ENCODE data around the gene MRPS2. TPM values are rescaled to one million over a fixed set of nuclear protein-coding genes. Genes with fewer than 3 reads are reported as not detected.

MRPS2 gene
- total and polyA plus RNA-seq, 2 of the 4 experiments (the other 2 are of a cell fraction) = 53.1 to 104 TPM

GRCh38 chr9:135471791-135472640 lies 28.5 kb upstream of the MRPS2 start:
- no peaks in the 10 kb centered on the region for H3K36me3 ChIP-seq (ENCODE audit: control insufficient read depth, insufficient read depth, low read length)
- WGBS, 2 experiments (ENCODE audit: extremely low coverage in 2 of 2, insufficient read length in 1 of 2) = 45% methylated on average over 8 of the region's 23 CpGs; no CpG with 5 or more reads in 1 of the 2 experiments
- no peaks in the 10 kb centered on the region; the same call in 1 of the 2 replicates for H3K9me1 ChIP-seq (ENCODE audit: insufficient read depth, low read length)
- H2BK15ac ChIP-seq (ENCODE audit: low read depth, low read length) = no peak overlapping the region; the same call in 2 of the 3 replicates
- ChIA-PET POLR2A (ENCODE audit: unreplicated experiment) (no interaction called here), CTCF (no interaction called here)
- H2BK120ac ChIP-seq (ENCODE audit: low read depth, low read length) = no peak overlapping the region
- peak overlapping the region; percentile 40 for H2AFZ ChIP-seq (replicated peaks; ENCODE audit: low read length, poor library complexity)
- intact Hi-C loops (cut with micrococcal nuclease) (no loop called here), dilution Hi-C loops (cut with HindIII; ENCODE audit: low sequenced_read_pairs, unreplicated experiment) (no loop called here), in situ Hi-C loops (cut with MboI; ENCODE audit: low sequenced_read_pairs) (no loop called here)
- H4K91ac ChIP-seq (ENCODE audit: insufficient read depth, low read depth, low read length) = no peak overlapping the region
- no peak overlapping the region for H2BK20ac ChIP-seq (ENCODE audit: low read depth, low read length)
- H3K27ac ChIP-seq (ENCODE audit: insufficient read depth, low read length) = no peak overlapping the region
- H4K5ac ChIP-seq (ENCODE audit: low read depth, low read length) = no peak overlapping the region
- no peak overlapping the region for H3K9ac ChIP-seq (ENCODE audit: low read depth, low read length)
- DNase-seq (peak; percentile 15), ATAC-seq (ENCODE audit: low read depth) (no peak)
- H3K27me3 ChIP-seq (ENCODE audit: control insufficient read depth, insufficient read depth, low read length) = no peaks in the 10 kb centered on the region
- H3K4me1 ChIP-seq (ENCODE audit: control insufficient read depth, insufficient read depth, low read length) = peaks cover 4% of the 10 kb centered on the region; the same call in 1 of the 2 replicates
- H3K14ac ChIP-seq (replicated peaks; ENCODE audit: low read depth, low read length) = no peak overlapping the region; the same call in 1 of the 2 replicates
- H4K20me1 ChIP-seq (ENCODE audit: insufficient read depth, low read length) = no peaks in the 10 kb centered on the region
- no peak overlapping the region for H3K4ac ChIP-seq (ENCODE audit: low read depth, low read length)
- H2AK5ac ChIP-seq (ENCODE audit: low read depth, low read length) = no peak overlapping the region
- H3K79me1 ChIP-seq (ENCODE audit: low read depth in 1 of 2, low read length in 2 of 2) = no peaks in the 10 kb centered on the region
- H3K56ac ChIP-seq (ENCODE audit: extremely low read depth, insufficient read depth, low read length) = no peak overlapping the region
- no peak overlapping the region for H3K4me3 ChIP-seq (ENCODE audit: insufficient read depth, low read depth, low read length)
- no TSS peak for BruUV-seq (replicated peaks)
- H2AK9ac ChIP-seq (replicated peaks; ENCODE audit: low read depth, low read length, poor library complexity) = peak overlapping the region; percentile 12
- H3K18ac ChIP-seq (ENCODE audit: low read depth, low read length) = no peak overlapping the region
- no peak overlapping the region for H4K8ac ChIP-seq (ENCODE audit: low read depth in 2 of 2, low read length in 2 of 2)
- no peak overlapping the region for H3K23ac ChIP-seq (ENCODE audit: low read depth, low read length)
- no peak overlapping the region for H3K4me2 ChIP-seq (ENCODE audit: low read depth, low read length)
- H2BK5ac ChIP-seq (ENCODE audit: low read depth, low read length, poor library complexity, severe bottlenecking) = no peak overlapping the region
- TF ChIP-seq SMC3 (IDR thresholded peaks at IDR 0.05; ENCODE audit: low read depth, low read length) = no peak
- no peak for TF ChIP-seq RAD21 (IDR thresholded peaks at IDR 0.05; ENCODE audit: low read length)
- no peak for TF ChIP-seq CEBPB (IDR thresholded peaks at IDR 0.05; ENCODE audit: low read depth, low read length)
- no peak for TF ChIP-seq MAZ (IDR thresholded peaks at IDR 0.05; ENCODE audit: borderline replicate concordance, low read depth, low read length)
- H3K9me3 ChIP-seq (ENCODE audit: control insufficient read depth, insufficient read depth, low read length) = no peaks in the 10 kb centered on the region
